ENCODE results near the gene LRP10.

GRCh38 chr14:22929104-22929960 is 57.8 kb downstream of the LRP10 start, which contains the start of gene PRMT5:
- peak; percentile 89 for TF ChIP-seq POLR2A (IDR thresholded peaks at IDR 0.05; ENCODE audit: low read depth, low read length)
- TF ChIP-seq POLR2AphosphoS5 (IDR thresholded peaks at IDR 0.05; ENCODE audit: low read depth, low read length): peak; percentile 91
- TF ChIP-seq POU2F2 (IDR thresholded peaks at IDR 0.05; ENCODE audit: low read depth, low read length): peak; percentile 62; the same call in 1 of the 2 replicates
- TF ChIP-seq SPI1 (IDR thresholded peaks at IDR 0.05; ENCODE audit: low read depth, low read length): no peak
- TF ChIP-seq TAF1 (IDR thresholded peaks at IDR 0.05; ENCODE audit: low read depth, low read length): peak; percentile 92
- peak; percentile 6 for TF ChIP-seq PAX5 (IDR thresholded peaks at IDR 0.05; ENCODE audit: insufficient read depth, low read length, severe bottlenecking)
